Gastroesophageal sphincter (tissue), 3 donors: ENCODE results near the gene ZFHX3.

ENCODE experiments used
- CTCF ChIP-seq, 4 experiments: fragments of 200-600 bp in 2 of 4; fragments of 450-650 bp in 2 of 4; sonication (generic) in 1 of 4; IDR thresholded peaks; one replicate each; pipeline ENCODE4 v1.5.1; 2017 to 2019; ENCODE audit warnings: antibody characterized with exemption in 4 of 4, mild to moderate bottlenecking in 2 of 4, moderate library complexity in 2 of 4
- EP300 ChIP-seq: sonication (generic); formaldehyde crosslinking; IDR thresholded peaks from one replicate; pipeline ENCODE4 v1.6.1; 2017; ENCODE audit warnings: antibody characterized with exemption, mild to moderate bottlenecking
- POLR2A ChIP-seq, 2 donors: fragments of 450-650 bp; IDR thresholded peaks; one replicate each; pipeline ENCODE4 v1.6.1; 2017; ENCODE audit warnings: antibody characterized with exemption in 2 of 2, mild to moderate bottlenecking in 2 of 2, moderate library complexity in 1 of 2
- POLR2AphosphoS5 ChIP-seq: sonication (generic); formaldehyde crosslinking; IDR thresholded peaks from one replicate; pipeline ENCODE4 v1.6.1; 2017; ENCODE audit warnings: antibody characterized with exemption

- TF ChIP-seq CTCF (IDR thresholded peaks at IDR 0.05) (no peak), POLR2A (IDR thresholded peaks at IDR 0.05) (no peak), EP300 (no peak), POLR2AphosphoS5 (no peak)
Measured at GRCh38 chr16:73000020-73000906, 47.7 kb downstream of the ZFHX3 start.
